ENCODE data around the gene DENND4B.

GRCh38 chr1:153968000-153968363 is 21.5 kb upstream of the DENND4B start:
- TF ChIP-seq EZH2phosphoT487 (IDR thresholded peaks at IDR 0.05; ENCODE audit: insufficient read depth, low read depth) (no peak), EZH2 (IDR thresholded peaks at IDR 0.05; ENCODE audit: insufficient read depth, poor library complexity, severe bottlenecking) (no peak)
